ENCODE measurements around the gene APIP.

The APIP gene

DNA sequence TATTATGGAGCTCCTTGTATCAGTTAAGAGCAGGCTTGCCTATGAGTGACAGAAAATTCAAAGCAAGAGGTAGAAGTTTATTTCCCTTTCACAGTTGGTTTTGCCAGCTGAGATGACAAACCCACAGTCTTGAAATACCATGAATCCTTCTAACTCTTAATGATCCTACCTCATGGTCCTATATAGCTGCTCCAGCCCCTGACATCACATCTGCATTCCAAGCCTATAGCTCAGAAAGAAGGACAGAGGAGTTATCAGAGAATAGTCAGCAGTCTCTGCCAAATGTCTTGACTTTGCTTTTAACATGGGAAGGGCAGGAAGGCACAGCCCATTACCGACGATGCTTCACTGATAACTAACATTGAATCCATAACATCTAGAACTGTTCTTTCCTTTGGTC lies 76.2 kb downstream of the APIP start:
- DNase-seq = no peak

DNA sequence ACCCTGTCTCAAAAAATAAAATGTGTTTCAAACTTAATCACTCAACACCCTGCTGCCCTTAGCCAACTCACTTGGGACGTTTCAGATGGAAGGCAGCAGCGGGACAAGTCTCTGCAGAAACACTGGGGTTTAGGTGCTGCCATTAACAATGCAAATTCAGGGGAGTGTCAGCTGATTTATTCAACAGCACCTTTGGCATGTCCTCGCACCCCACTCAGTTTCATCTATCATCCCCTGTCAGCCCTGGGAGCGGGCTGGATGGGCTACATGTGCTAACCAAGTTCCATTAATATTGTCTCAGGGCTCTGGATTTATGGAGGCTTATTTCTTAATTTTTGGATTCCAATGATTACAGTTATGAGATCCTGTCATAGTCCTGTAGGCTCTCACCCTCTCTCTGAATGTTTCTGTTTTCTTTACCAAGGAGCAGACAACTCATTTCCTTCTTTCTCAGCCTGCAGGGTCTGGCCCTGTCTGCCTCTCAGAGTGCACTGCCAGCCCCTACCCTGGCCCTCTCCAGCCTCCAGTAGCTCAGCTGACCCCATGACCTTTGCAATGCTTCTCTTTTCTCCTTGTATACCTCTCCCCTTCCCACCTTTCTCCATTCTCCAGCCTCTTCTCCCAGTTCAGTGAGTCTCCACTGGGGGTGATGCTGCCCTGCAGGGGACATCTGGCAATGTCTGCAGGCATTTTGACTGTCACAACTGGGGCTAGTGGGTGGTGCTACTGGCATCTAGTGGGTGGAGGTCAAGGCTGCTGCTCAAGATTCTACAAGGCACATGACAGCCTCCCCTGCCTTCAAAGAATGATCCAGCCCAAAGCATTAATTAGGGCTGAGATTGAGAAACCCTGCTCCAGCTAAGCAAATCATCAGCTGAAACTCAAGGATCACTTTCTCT lies 79.0 kb downstream of the APIP start:
- no peak for DNase-seq

- no peak for DNase-seq
These were observed 82.6 kb downstream of the APIP start for GRCh38 chr11:34833602-34834001.

Measured in effector CD4-positive, alpha-beta T cell (primary cell).